ENCODE data around the gene LMOD3. TPM values are rescaled to one million over a fixed set of nuclear protein-coding genes. Genes with fewer than 3 reads are reported as not detected.

The LMOD3 gene
- total RNA-seq, 6 experiments from 2014 or later = not detected

GRCh38 chr3:69141313-69141712 lies 18.9 kb upstream of the LMOD3 start:
- H3K4me3 Mint-ChIP-seq = no peak overlapping the region
- TF ChIP-seq, protein P1, sequence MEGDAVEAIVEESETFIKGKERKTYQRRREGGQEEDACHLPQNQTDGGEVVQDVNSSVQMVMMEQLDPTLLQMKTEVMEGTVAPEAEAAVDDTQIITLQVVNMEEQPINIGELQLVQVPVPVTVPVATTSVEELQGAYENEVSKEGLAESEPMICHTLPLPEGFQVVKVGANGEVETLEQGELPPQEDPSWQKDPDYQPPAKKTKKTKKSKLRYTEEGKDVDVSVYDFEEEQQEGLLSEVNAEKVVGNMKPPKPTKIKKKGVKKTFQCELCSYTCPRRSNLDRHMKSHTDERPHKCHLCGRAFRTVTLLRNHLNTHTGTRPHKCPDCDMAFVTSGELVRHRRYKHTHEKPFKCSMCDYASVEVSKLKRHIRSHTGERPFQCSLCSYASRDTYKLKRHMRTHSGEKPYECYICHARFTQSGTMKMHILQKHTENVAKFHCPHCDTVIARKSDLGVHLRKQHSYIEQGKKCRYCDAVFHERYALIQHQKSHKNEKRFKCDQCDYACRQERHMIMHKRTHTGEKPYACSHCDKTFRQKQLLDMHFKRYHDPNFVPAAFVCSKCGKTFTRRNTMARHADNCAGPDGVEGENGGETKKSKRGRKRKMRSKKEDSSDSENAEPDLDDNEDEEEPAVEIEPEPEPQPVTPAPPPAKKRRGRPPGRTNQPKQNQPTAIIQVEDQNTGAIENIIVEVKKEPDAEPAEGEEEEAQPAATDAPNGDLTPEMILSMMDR (IDR thresholded peaks at IDR 0.05) = no peak
- DNase-seq = no peak
- H3K36me3 Mint-ChIP-seq (ENCODE audit: low read depth) = no peaks in the 10 kb centered on the region
- H3K9me3 Mint-ChIP-seq = no peaks in the 10 kb centered on the region
- H3K4me1 Mint-ChIP-seq (ENCODE audit: low read depth) = no peaks in the 10 kb centered on the region; the same call in 1 of the 2 replicates
- H3K27ac Mint-ChIP-seq = no peak overlapping the region
- peaks cover 23% of the 10 kb centered on the region for H3K27me3 Mint-ChIP-seq (ENCODE audit: insufficient read depth)

GRCh38 chr3:69137412-69137811 lies 15.0 kb upstream of the LMOD3 start:
- no peak for DNase-seq
- no peak overlapping the region for H3K27ac Mint-ChIP-seq
- H3K36me3 Mint-ChIP-seq (ENCODE audit: low read depth) = no peaks in the 10 kb centered on the region
- TF ChIP-seq, protein P1 (IDR thresholded peaks at IDR 0.05) = no peak
- no peaks in the 10 kb centered on the region; the same call in 1 of the 2 replicates for H3K4me1 Mint-ChIP-seq (ENCODE audit: low read depth)
- H3K27me3 Mint-ChIP-seq (ENCODE audit: insufficient read depth) = peaks cover 22% of the 10 kb centered on the region
- H3K9me3 Mint-ChIP-seq = no peaks in the 10 kb centered on the region
- no peak overlapping the region for H3K4me3 Mint-ChIP-seq

DNA sequence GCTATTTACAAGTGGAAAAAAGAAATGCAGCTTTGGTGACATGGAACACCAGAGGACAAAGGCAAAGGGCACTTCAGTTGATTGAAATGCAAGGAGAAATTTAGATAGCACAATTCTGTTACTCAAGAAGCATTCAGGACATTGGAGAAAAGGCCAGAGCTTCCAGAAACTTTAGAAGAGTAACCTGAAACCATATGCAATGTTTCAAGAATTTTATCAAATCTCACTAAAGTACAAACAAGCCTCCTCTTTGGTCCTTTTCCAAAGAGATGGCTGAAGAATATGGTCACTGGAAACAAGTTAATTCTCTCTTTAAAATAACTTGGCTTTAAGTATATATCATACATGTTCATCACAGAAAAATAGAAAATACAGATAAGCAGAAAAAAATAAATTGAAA lies 14.6 kb upstream of the LMOD3 start:
- Mint-ChIP-seq H3K36me3 (ENCODE audit: low read depth) (no peaks in the 10 kb centered on the region), H3K9me3 (no peaks in the 10 kb centered on the region), H3K27me3 (ENCODE audit: insufficient read depth) (peaks cover 22% of the 10 kb centered on the region), H3K4me1 (ENCODE audit: low read depth) (no peaks in the 10 kb centered on the region; the same call in 1 of the 2 replicates), H3K27ac (no peak overlapping the region), H3K4me3 (no peak overlapping the region)
- no peak for DNase-seq
- TF ChIP-seq, protein P1 (IDR thresholded peaks at IDR 0.05) = no peak

- Mint-ChIP-seq H3K9me3 (no peaks in the 10 kb centered on the region), H3K27me3 (ENCODE audit: insufficient read depth) (peaks cover 13% of the 10 kb centered on the region), H3K4me1 (ENCODE audit: low read depth) (no peaks in the 10 kb centered on the region), H3K27ac (no peak overlapping the region), H3K36me3 (ENCODE audit: low read depth) (no peaks in the 10 kb centered on the region), H3K4me3 (no peak overlapping the region)
- no peak for DNase-seq
- TF ChIP-seq, protein P1 (IDR thresholded peaks at IDR 0.05) = no peak
Observed at GRCh38 chr3:69130689-69131088, 8.3 kb upstream of the LMOD3 start.

GRCh38 chr3:69129531-69129930 lies 7.1 kb upstream of the LMOD3 start:
- Mint-ChIP-seq H3K4me1 (ENCODE audit: low read depth) (no peaks in the 10 kb centered on the region), H3K4me3 (no peak overlapping the region), H3K27ac (no peak overlapping the region), H3K9me3 (no peaks in the 10 kb centered on the region), H3K27me3 (ENCODE audit: insufficient read depth) (peaks cover 19% of the 10 kb centered on the region), H3K36me3 (ENCODE audit: low read depth) (no peaks in the 10 kb centered on the region)
- no peak for DNase-seq
- TF ChIP-seq, protein P1 (IDR thresholded peaks at IDR 0.05) = no peak

- TF ChIP-seq, protein P1 (IDR thresholded peaks at IDR 0.05) = no peak
- no peaks in the 10 kb centered on the region for H3K9me3 Mint-ChIP-seq
- H3K4me1 Mint-ChIP-seq (ENCODE audit: low read depth) = no peaks in the 10 kb centered on the region
Observed at GRCh38 chr3:69128509-69128908, 6.1 kb upstream of the LMOD3 start.

More at GRCh38 chr3:69128509-69128908, 6.1 kb upstream of the LMOD3 start:
- Mint-ChIP-seq H3K36me3 (ENCODE audit: low read depth) (no peaks in the 10 kb centered on the region), H3K27ac (no peak overlapping the region), H3K27me3 (ENCODE audit: insufficient read depth) (peaks cover 19% of the 10 kb centered on the region), H3K4me3 (no peak overlapping the region)
- no peak for DNase-seq

Data from HFFc6 (cell line).